Spleen (tissue), 11 donors: Measurements from ENCODE around the gene NCOA6. TPM values are rescaled to one million over a fixed set of nuclear protein-coding genes. Genes with fewer than 3 reads are reported as not detected.

Source experiments
- DNase-seq: peaks from one replicate; pipeline ENCODE4 v3.0.0-alpha.2; 2020
- H3K27ac ChIP-seq, 8 donors: fragments of 200-600 bp; sonication (generic) in 7 of 8; 1 replicate in 4 of 8; 2 replicates in 4 of 8; pipeline versions ENCODE4 v1.5.0 to v1.8.0; 2016 to 2021; ENCODE audit warnings: inconsistent platforms in 4 of 8, mild to moderate bottlenecking in 4 of 8, moderate library complexity in 1 of 8
- H3K27me3 ChIP-seq, 7 donors: fragments of 200-600 bp; sonication (generic) in 6 of 7; replicated peaks in 1 of 7; 1 replicate in 4 of 7; 2 replicates in 3 of 7; pipeline versions ENCODE4 v1.5.0 to v1.8.0; 2016 to 2021; ENCODE audit warnings: inconsistent platforms in 3 of 7, mild to moderate bottlenecking in 1 of 7
- H3K36me3 ChIP-seq, 6 donors: fragments of 200-600 bp; sonication (generic) in 5 of 6; 1 replicate in 4 of 6; 2 replicates in 2 of 6; pipeline versions ENCODE4 v1.5.0 to v1.8.0; 2016 to 2021; ENCODE audit warnings: inconsistent platforms in 2 of 6
- H3K4me1 ChIP-seq, 6 donors: fragments of 200-600 bp; sonication (generic) in 5 of 6; 1 replicate in 3 of 6; 2 replicates in 3 of 6; pipeline versions ENCODE4 v1.5.0 to v1.8.0; 2016 to 2021; ENCODE audit warnings: inconsistent platforms in 3 of 6
- H3K4me3 ChIP-seq, 8 donors: fragments of 200-600 bp; sonication (generic) in 7 of 8; 1 replicate in 4 of 8; 2 replicates in 4 of 8; pipeline versions ENCODE4 v1.5.0 to v1.8.0; 2016 to 2021; ENCODE audit warnings: inconsistent platforms in 4 of 8, mild to moderate bottlenecking in 4 of 8, moderate library complexity in 2 of 8
- H3K9me3 ChIP-seq, 8 donors: fragments of 200-600 bp; sonication (generic) in 7 of 8; 1 replicate in 4 of 8; 2 replicates in 4 of 8; pipeline versions ENCODE4 v1.5.0 to v1.8.0; 2016 to 2021; ENCODE audit warnings: inconsistent platforms in 4 of 8
- CTCF ChIP-seq, 11 experiments: fragments of 200-600 bp in 7 of 11; fragments of 450-650 bp in 4 of 11; sonication (generic) in 4 of 11; IDR thresholded peaks in 8 of 11; conservative IDR thresholded peaks in 3 of 11; 1 replicate in 7 of 11; 2 replicates in 4 of 11; pipeline versions ENCODE4 v1.4.0 to v1.8.0; 2016 to 2021; ENCODE audit warnings: antibody characterized with exemption in 11 of 11, inconsistent platforms in 4 of 11, mild to moderate bottlenecking in 1 of 11
- POLR2A ChIP-seq, 3 donors: fragments of 450-650 bp; IDR thresholded peaks; one replicate each; pipeline ENCODE4 v1.5.1; 2017; ENCODE audit warnings: antibody characterized with exemption in 3 of 3, mild to moderate bottlenecking in 1 of 3
- POLR2AphosphoS5 ChIP-seq, 3 donors: sonication (generic); formaldehyde crosslinking; IDR thresholded peaks; one replicate each; pipeline ENCODE4 v1.5.1; 2017; ENCODE audit warnings: antibody characterized with exemption in 3 of 3
- WGBS, 5 donors: extraction: QIAGEN DNeasy Blood & Tissue Kit in 3 of 5; methylation state at CpG; one replicate each; pipeline versions ENCODE4 v1.1.5 to v1.1.7; 2013 to 2018; 5-methylcytosine and 5-hydroxymethylcytosine counted together
- intact Hi-C: fragments of 100-400 bp; cut with DNase I; formaldehyde crosslinking; loops from one replicate; pipeline ENCODE4 v1.15.0; 2023; ENCODE audit warnings: low total_unique reads
- polyA plus RNA-seq, 3 donors: library from polyadenylated mRNA; stranded (reverse); fragments of 200-250 nt; gene quantifications; one replicate each; pipeline ENCODE4 v1.2.1, GENCODE V29; 2013
- total RNA-seq, 7 donors: library from RNA; depleted of rRNA in 3 of 7; stranded (reverse); fragments of >200 nt in 3 of 7; fragmentation: NEBNext Ultra II Directional in 4 of 7; extraction: Animal tissue kit (Norgen Biotek cat#: 25700) in 4 of 7; gene quantifications; one replicate each; pipeline versions ENCODE4 v1.1.0 to v1.2.1, GENCODE V29; 2016 to 2021
- donor health status: healthy with polysubstance abuse.
- donor health status: DM: no; HTN: no; CAD: no; lungs with moderate emphysema.
- donor health status: DM: no; HTN: no; CAD: no.
- donor health status: Bipolar disorder and iron deficiency.
- donor health status: healthy.
- donor health status: DM: no; HTN: no; CAD: no.
- donor health status: DM: yes; HTN: yes; CAD: no.

Gene NCOA6
- total and polyA plus RNA-seq, 10 donors = 13.6 to 32.8 (median 26.4) TPM

GRCh38 chr20:34748709-34749108 lies 76.7 kb downstream of the NCOA6 start:
- Histone ChIP-seq H3K36me3 (peaks cover 0 to 99% (median 68%) of the 10 kb centered on the region in 6 donors), H3K9me3 (no peaks in the 10 kb centered on the region), H3K27me3 (no peaks in the 10 kb centered on the region), H3K4me1 (no peaks in the 10 kb centered on the region), H3K27ac (no peak overlapping the region), H3K4me3 (no peak overlapping the region)
- TF ChIP-seq POLR2A (IDR thresholded peaks at IDR 0.05) (no peak), CTCF (IDR thresholded peaks at IDR 0.05 in 8 of 11, conservative IDR thresholded peaks at IDR 0.05 in 3 of 11) (no peak), POLR2AphosphoS5 (IDR thresholded peaks at IDR 0.05) (no peak)
- no peak for DNase-seq
- intact Hi-C loops = no loop called here
- 95 to 100% (median 97%) methylated on average over 2 of the region's 2 CpGs for WGBS, 5 donors

GRCh38 chr20:34747479-34747878 lies 78.0 kb downstream of the NCOA6 start:
- Histone ChIP-seq H3K9me3 (no peaks in the 10 kb centered on the region), H3K27me3 (no peaks in the 10 kb centered on the region), H3K36me3 (peaks cover 2 to 99% (median 72%) of the 10 kb centered on the region in 6 donors), H3K27ac (no peak overlapping the region), H3K4me1 (no peaks in the 10 kb centered on the region), H3K4me3 (no peak overlapping the region)
- DNase-seq = no peak
- 74 to 88% (median 80%) methylated on average over 2 of the region's 2 CpGs for whole genome bisulfite sequencing, 5 donors
- TF ChIP-seq POLR2A (IDR thresholded peaks at IDR 0.05) (no peak), POLR2AphosphoS5 (IDR thresholded peaks at IDR 0.05) (no peak), CTCF (IDR thresholded peaks at IDR 0.05 in 8 of 11, conservative IDR thresholded peaks at IDR 0.05 in 3 of 11) (no peak)
- intact Hi-C loops = no loop called here

GRCh38 chr20:34746674-34747073 lies 78.8 kb downstream of the NCOA6 start:
- Histone ChIP-seq H3K36me3 (peaks cover 2 to 99% (median 73%) of the 10 kb centered on the region in 6 donors), H3K4me3 (no peak overlapping the region), H3K27ac (no peak overlapping the region), H3K27me3 (no peaks in the 10 kb centered on the region), H3K4me1 (no peaks in the 10 kb centered on the region), H3K9me3 (no peaks in the 10 kb centered on the region)
- TF ChIP-seq CTCF (IDR thresholded peaks at IDR 0.05 in 8 of 11, conservative IDR thresholded peaks at IDR 0.05 in 3 of 11) (no peak), POLR2AphosphoS5 (IDR thresholded peaks at IDR 0.05) (no peak), POLR2A (IDR thresholded peaks at IDR 0.05) (no peak)
- WGBS, 5 donors = 90 to 97% (median 94%) methylated on average over 3 of the region's 3 CpGs
- intact Hi-C loops = no loop called here
- DNase-seq = no peak

- WGBS, 5 donors = 77 to 96% (median 87%) methylated on average over 1 of the region's 1 CpG
- intact Hi-C loops = no loop called here
- DNase-seq = no peak
- no peak overlapping the region for H3K27ac ChIP-seq
- no peak overlapping the region for H3K4me3 ChIP-seq
- no peaks in the 10 kb centered on the region for H3K27me3 ChIP-seq
- H3K36me3 ChIP-seq = peaks cover 2 to 100% (median 71%) of the 10 kb centered on the region in 6 donors
- no peaks in the 10 kb centered on the region for H3K9me3 ChIP-seq
- no peaks in the 10 kb centered on the region for H3K4me1 ChIP-seq
- TF ChIP-seq POLR2A (IDR thresholded peaks at IDR 0.05) (no peak), POLR2AphosphoS5 (IDR thresholded peaks at IDR 0.05) (no peak), CTCF (IDR thresholded peaks at IDR 0.05 in 8 of 11, conservative IDR thresholded peaks at IDR 0.05 in 3 of 11) (no peak)
Observed at GRCh38 chr20:34744847-34745246, 80.6 kb downstream of the NCOA6 start.
